Ramos (cell line): ENCODE results near the gene CTTN.
"Not testable (repeated sequence)": the region's sequence is repeated elsewhere in the genome, so short reads cannot be mapped to it uniquely, and the experiment has no call there.

Source experiments
- in situ Hi-C: fragments of 300-500 bp; cut with MboI; formaldehyde crosslinking; loops from one replicate; pipeline ENCODE4 v1.14.3; 2022; ENCODE audit warnings: low sequenced_read_pairs; ENCODE audit not compliant: unreplicated experiment

Gene CTTN

DNA sequence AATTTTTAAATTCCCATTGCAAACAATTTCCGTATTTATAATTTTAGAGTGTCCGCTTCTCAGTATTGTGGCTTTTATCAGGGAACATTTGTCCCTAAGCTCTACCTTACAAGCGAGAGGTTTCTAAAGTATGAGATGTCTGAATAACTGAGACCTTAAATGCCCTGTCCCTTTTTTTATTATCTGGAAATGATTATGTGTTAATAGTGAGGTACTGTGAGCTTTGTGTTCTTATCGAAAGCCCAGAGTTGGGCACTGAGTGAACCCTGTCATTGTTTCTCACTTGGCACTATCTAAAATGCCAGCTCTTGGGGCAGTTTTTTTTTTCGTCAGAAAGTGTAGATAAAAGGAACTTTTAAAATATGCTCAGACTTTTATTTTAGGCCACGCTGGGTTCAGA lies 9.5 kb downstream of the CTTN start:
- in situ Hi-C loops = no loop called here

GRCh38 chr11:70408326-70408725 lies 10.0 kb downstream of the CTTN start:
- in situ Hi-C loops = not testable (repeated sequence)

DNA sequence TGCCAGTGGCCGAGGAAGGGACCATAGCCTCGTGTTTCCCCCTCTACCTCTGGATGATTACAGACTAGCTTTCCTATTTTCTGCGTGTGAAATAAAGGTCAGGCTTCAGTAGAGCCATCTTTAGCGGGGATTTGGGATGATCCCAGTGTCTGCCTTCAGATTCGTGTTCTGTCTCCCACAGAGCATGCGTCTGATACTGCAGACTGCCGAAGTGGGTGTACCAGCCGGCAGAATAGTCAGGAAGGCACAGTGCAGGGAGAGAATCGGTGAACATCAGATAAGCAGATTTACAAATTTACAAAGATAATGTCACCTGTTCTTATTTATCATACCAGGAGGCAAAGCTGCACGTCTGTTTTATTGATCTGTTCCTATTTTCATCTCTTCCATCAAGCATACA lies 11.1 kb downstream of the CTTN start:
- in situ Hi-C loops = no loop called here

GRCh38 chr11:70409871-70410270 lies 11.5 kb downstream of the CTTN start:
- in situ Hi-C loops = no loop called here

GRCh38 chr11:70410276-70411205 lies 12.2 kb downstream of the CTTN start:
- in situ Hi-C loops = no loop called here

GRCh38 chr11:70411713-70412452 lies 13.6 kb downstream of the CTTN start:
- in situ Hi-C loops = no loop called here

GRCh38 chr11:70413151-70413550 lies 14.8 kb downstream of the CTTN start:
- in situ Hi-C loops = no loop called here

DNA sequence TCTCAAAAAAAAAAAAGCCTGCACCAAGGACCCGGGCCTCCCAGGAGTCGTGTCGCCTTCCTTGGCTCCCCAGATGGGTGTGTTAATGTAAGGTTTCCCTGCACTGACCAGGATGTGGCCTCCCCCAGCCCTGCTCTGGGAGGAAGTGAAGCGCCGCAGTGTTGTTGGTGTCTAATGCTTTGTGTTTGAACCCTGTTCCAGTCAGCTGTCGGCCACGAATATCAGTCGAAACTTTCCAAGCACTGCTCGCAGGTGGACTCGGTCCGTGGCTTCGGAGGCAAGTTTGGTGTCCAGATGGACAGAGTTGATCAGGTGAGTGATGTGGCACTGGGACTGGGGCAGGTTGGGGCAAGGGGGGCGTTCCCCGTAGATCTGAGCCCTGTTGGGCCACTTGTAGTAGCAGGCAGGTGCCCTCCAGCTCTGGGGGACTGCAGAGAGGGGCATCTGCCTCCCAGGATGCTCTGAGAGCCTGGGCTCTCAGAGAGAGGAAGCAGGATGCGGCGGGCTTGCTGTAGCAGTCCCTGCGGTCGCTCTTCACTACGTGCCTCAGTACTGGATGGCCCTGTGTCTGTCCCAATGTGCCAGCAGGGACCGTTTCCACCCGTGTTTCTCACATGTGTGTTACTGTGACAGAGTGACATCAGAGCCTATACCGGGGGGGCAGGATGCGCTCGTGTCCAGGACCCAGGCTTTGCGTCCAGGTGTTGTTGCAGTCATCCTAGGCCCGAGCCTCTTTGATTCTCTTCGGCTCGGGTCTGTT lies 16.2 kb downstream of the CTTN start:
- in situ Hi-C loops = no loop called here

DNA sequence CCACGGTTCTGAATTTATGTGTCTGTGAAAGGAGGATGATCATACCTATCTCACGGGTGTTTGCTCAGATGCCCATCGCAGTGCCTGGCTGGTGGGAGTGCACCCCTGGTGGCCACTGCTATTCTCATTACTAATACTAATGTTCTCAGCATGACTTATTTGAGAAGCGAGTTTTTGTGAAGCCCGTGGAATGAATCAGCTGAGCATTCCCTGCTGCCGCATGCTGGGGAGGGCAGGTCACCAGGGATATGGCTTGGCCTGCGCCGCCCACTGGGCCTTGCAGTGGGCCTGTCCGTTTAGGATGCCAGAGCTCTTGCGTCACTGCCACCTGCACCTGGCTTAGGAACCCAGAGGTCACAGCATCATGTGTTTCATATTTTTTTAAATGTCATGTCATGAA lies 16.9 kb downstream of the CTTN start:
- in situ Hi-C loops = no loop called here

- in situ Hi-C loops = no loop called here
Measured at GRCh38 chr11:70415642-70416395, 17.5 kb downstream of the CTTN start.

GRCh38 chr11:70416881-70417280 lies 18.6 kb downstream of the CTTN start:
- in situ Hi-C loops = no loop called here

- in situ Hi-C loops = no loop called here
Measured at GRCh38 chr11:70418130-70418529, 19.8 kb downstream of the CTTN start.

DNA sequence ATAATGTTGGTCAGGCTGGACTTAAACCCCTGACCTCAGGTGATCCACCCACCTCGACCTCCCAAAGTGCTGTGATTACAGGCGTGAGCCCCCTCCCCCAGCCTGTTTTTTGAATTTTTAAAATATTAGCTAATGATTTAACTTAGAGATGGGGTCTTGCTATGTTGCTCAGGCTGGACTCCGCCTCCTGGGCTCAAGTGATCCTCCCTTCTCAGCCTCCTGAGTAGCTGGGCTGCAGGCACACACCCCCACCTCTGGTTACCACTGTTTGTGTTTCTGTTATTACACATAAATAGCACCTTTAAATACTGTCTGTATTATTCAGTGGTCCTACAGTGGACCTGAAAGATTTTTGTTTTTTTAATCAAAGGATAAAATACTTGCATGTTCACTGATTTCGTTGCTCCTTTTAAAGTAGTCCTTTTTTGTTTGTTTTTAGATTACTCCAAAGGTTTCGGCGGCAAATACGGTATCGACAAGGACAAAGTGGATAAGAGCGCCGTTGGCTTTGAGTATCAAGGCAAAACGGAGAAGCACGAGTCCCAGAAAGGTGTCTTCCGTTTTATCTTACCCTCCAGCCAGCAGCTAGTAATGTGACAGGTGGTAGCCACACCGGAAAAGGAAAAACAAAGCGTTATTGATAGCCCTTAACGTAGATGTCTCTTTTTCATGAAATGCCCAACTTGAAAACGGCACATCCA lies 21.1 kb downstream of the CTTN start:
- in situ Hi-C loops = no loop called here

DNA sequence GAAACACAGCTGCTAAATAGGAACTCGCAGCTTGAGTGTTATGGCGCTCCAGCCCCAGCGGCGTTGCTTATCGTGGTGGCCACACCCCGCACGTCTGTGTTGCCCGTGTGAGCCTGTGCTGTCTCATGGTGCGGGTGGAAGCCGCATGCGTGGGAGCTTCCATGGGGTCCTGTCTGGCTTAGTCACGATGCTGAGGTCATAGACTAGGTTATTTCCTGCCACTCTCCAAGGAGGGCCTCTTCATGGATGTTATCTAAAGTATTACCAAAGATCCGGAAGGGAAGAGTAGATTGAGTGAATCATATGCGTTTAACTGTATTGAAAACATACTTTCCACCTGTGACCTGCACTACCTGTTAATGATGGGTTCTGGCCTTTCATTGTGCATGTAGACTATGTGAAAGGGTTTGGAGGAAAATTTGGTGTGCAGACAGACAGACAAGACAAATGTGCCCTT lies 21.7 kb downstream of the CTTN start:
- in situ Hi-C loops = no loop called here

- in situ Hi-C loops = no loop called here
Measured at GRCh38 chr11:70420496-70420895, 22.2 kb downstream of the CTTN start.

GRCh38 chr11:70421123-70421522 lies 22.8 kb downstream of the CTTN start:
- in situ Hi-C loops = no loop called here

DNA sequence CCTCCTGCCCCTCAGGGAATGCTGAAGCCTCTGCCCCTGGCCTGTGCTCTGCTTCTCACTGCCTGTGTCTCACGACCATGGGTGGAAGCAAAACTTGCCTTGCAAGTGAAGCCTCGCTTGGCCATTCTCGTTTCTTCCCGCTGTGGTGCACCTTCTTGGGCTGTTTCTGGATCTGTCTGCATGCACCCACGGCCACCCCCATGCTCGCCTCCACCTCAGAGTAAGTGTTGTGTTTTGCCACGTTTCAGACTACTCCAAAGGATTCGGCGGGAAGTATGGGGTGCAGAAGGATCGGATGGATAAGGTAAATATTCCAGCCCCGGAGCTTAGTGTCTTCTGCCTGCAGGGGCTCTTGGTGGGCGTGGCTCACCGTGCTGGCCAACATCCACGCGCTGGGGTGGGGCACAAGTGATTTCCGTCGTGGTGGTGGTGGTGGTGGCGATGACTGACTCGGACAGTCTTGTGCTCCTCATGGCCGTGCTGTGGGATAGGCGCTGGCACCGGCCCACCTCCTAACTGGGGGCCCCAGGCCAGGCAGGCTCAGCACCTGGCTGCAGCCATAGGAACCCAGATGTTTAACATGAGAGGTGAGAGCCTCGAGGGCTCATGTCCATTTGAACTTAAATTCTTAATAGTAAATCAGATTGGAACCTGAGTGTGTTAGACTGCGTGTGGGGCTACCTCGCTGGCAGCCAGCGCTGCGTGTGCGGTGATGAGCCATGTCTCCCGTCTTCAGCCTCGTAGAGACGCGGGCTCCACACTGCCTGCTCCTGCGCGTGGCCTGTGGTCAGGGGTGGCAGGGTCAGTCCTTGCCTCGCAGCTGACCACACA lies 24.6 kb downstream of the CTTN start:
- in situ Hi-C loops = no loop called here
